HUES48 (cell line): ENCODE data around the gene WWC1.
A peak's percentile ranks its signal among the peaks of the same experiment; 100 is the strongest.

Source experiments
- H3K27ac ChIP-seq: one replicate; pipeline ENCODE4 v1.7.0; 2013; ENCODE audit warnings: low read depth, low read length, inconsistent platforms
- H3K27me3 ChIP-seq: 2 replicates; pipeline ENCODE4 v1.6.1; 2013; ENCODE audit warnings: mild to moderate bottlenecking, low read length; ENCODE audit not compliant: control insufficient read depth, insufficient read depth
- H3K36me3 ChIP-seq: 2 replicates; pipeline ENCODE4 v1.6.1; 2013; ENCODE audit warnings: low read length; ENCODE audit not compliant: control insufficient read depth, insufficient read depth
- H3K4me1 ChIP-seq: 2 replicates; pipeline ENCODE4 v1.6.1; 2013; ENCODE audit warnings: mild to moderate bottlenecking, low read length; ENCODE audit not compliant: control insufficient read depth, insufficient read depth
- H3K4me3 ChIP-seq: 2 replicates; pipeline ENCODE4 v1.5.1; 2013; ENCODE audit warnings: mild to moderate bottlenecking, low read depth, low read length
- H3K9ac ChIP-seq: 2 replicates; pipeline ENCODE4 v1.6.1; 2013; ENCODE audit warnings: mild to moderate bottlenecking, low read depth, low read length, moderate library complexity
- H3K9me3 ChIP-seq: 2 replicates; pipeline ENCODE4 v1.6.1; 2013; ENCODE audit warnings: low read length; ENCODE audit not compliant: control insufficient read depth, insufficient read depth

The WWC1 gene

DNA sequence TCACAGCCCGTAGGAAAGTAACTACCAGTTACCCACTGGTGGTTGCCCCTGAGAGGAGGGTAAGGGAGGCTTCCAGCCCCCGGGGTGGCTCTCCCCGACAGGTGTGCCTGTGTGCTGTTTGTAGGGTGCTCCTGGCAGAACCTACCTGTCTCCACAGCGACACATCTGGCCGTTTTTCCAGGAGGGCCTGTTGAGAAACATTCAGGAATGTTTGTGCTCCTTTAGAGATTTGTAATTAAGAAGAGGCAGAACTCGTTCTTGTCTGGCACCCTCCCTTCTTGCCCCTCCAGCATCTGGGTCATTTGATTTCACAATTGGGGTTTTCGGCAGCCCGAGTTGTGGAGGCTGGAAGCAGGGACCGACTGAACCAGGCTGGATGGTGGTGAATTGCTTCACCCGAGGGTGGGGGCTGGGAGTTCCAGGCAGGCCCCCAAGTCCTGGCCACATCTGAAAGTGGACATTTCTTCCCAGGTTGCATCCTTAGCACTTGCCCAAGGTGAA is 74.2 kb downstream of the WWC1 start:
- peaks cover 22% of the 10 kb centered on the region for H3K4me1 ChIP-seq
- H3K27me3 ChIP-seq, result no peaks in the 10 kb centered on the region
- no peak overlapping the region for H3K9ac ChIP-seq
- H3K36me3 ChIP-seq, result no peaks in the 10 kb centered on the region
- H3K27ac ChIP-seq, result peak overlapping the region; percentile 13
- H3K9me3 ChIP-seq, result no peaks in the 10 kb centered on the region
- H3K4me3 ChIP-seq, result no peak overlapping the region

- Histone ChIP-seq H3K4me1 (peaks cover 26% of the 10 kb centered on the region), H3K27me3 (no peaks in the 10 kb centered on the region), H3K9me3 (no peaks in the 10 kb centered on the region), H3K27ac (peak overlapping the region; percentile 13), H3K9ac (no peak overlapping the region), H3K36me3 (no peaks in the 10 kb centered on the region), H3K4me3 (no peak overlapping the region)
These were observed 74.7 kb downstream of the WWC1 start for GRCh38 chr5:168366116-168366515.

GRCh38 chr5:168368854-168369253 is 77.4 kb downstream of the WWC1 start:
- no peak overlapping the region for H3K9ac ChIP-seq
- H3K27ac ChIP-seq, result no peak overlapping the region
- H3K36me3 ChIP-seq, result no peaks in the 10 kb centered on the region
- peaks cover 26% of the 10 kb centered on the region for H3K4me1 ChIP-seq
- H3K9me3 ChIP-seq, result no peaks in the 10 kb centered on the region
- no peaks in the 10 kb centered on the region for H3K27me3 ChIP-seq
- no peak overlapping the region for H3K4me3 ChIP-seq

GRCh38 chr5:168370831-168371230 is 79.4 kb downstream of the WWC1 start:
- H3K9ac ChIP-seq, result no peak overlapping the region
- H3K36me3 ChIP-seq, result no peaks in the 10 kb centered on the region
- H3K27ac ChIP-seq, result no peak overlapping the region
- H3K9me3 ChIP-seq, result no peaks in the 10 kb centered on the region
- peaks cover 10% of the 10 kb centered on the region; the same call in 1 of the 2 replicates for H3K4me1 ChIP-seq
- no peak overlapping the region for H3K4me3 ChIP-seq
- no peaks in the 10 kb centered on the region for H3K27me3 ChIP-seq

DNA sequence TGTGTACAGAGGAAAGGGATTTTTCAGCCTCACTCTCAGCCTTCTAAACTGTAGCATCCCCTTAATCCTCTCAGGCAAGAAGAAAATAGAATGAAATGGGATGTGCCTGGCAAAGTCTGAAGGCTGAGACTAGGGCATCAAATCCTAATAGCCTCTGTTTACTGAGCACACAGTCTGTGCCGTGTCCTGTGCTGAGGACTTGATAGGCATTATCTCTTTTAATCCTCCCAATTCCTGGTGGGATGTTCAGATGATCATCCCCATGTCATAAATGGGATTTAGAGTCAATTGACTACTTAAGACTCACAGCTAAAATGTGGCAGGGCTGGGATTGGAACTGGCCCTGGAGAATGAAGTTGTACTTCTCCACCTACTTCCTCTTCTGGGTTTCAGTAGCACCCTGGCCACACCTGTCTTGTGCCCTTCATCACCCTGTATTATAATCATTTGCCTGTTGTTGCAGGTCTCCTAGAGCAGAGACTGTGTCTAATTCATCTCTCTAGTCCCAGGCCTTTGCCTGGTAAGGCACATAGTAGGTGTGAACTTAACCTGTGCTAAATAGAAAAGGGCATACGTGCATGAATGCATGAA is 81.0 kb downstream of the WWC1 start:
- Histone ChIP-seq H3K36me3 (no peaks in the 10 kb centered on the region), H3K4me3 (no peak overlapping the region), H3K9me3 (no peaks in the 10 kb centered on the region), H3K27me3 (no peaks in the 10 kb centered on the region), H3K9ac (no peak overlapping the region), H3K27ac (no peak overlapping the region), H3K4me1 (0 out of 2 replicates have a peak, but pooled peaks cover 4% of the 10 kb centered on the region)

DNA sequence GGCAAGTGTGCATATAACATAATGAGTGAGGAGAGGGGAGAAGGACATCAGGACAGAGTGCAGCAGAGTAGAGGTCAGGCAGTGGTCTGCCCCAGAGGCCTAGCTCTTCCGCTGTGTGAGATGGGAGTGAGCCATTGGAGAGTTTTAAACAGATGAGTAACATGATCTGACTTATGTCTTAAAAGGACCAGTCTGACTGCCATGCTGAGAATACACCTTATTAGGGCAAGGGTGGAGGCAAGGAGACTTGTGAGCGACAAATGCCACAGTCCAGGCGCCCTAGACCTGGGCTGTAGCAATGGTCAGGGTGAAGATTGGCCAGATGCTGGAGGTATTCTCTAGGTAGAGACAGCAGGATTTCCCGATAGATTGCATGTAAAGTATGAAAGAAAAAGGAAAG is 83.1 kb downstream of the WWC1 start:
- H3K27ac ChIP-seq, result no peak overlapping the region
- 0 out of 2 replicates have a peak, but pooled peaks cover 4% of the 10 kb centered on the region for H3K4me1 ChIP-seq

GRCh38 chr5:168375214-168375613 is 83.8 kb downstream of the WWC1 start:
- Histone ChIP-seq H3K36me3 (no peaks in the 10 kb centered on the region), H3K9ac (no peak overlapping the region), H3K27me3 (no peaks in the 10 kb centered on the region), H3K9me3 (no peaks in the 10 kb centered on the region), H3K27ac (no peak overlapping the region), H3K4me1 (0 out of 2 replicates have a peak, but pooled peaks cover 4% of the 10 kb centered on the region), H3K4me3 (no peak overlapping the region)

More for the DNA sequence above, 83.1 kb downstream of the WWC1 start:
- H3K9ac ChIP-seq, result no peak overlapping the region
- no peaks in the 10 kb centered on the region for H3K36me3 ChIP-seq
- H3K27me3 ChIP-seq, result no peaks in the 10 kb centered on the region
- H3K4me3 ChIP-seq, result no peak overlapping the region
- H3K9me3 ChIP-seq, result no peaks in the 10 kb centered on the region

- no peak overlapping the region for H3K9ac ChIP-seq
- H3K27ac ChIP-seq, result no peak overlapping the region
- no peaks in the 10 kb centered on the region for H3K27me3 ChIP-seq
- H3K4me3 ChIP-seq, result no peak overlapping the region
- H3K9me3 ChIP-seq, result no peaks in the 10 kb centered on the region
- no peaks in the 10 kb centered on the region for H3K4me1 ChIP-seq
- no peaks in the 10 kb centered on the region for H3K36me3 ChIP-seq
These were observed 86.1 kb downstream of the WWC1 start for GRCh38 chr5:168377525-168377924.

DNA sequence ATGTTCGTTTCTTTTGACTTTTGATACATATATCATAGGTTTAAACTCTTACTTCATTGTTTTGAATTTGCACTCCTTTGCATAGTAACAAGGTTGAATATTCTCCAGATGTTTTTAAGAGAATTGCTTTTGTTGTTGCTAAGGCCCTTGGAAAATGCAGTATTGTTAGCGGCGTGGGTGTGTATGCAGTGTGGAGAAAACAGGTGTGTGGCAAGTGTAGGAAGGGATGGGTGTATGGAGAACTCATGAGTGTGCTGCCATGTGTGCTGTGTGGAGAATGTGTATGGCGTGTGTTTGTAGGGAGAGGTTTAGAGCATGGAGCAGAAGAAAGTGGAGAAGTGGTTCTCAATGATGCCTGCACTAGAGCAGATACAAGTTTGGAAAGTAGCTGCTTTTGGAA is 87.3 kb downstream of the WWC1 start:
- no peak overlapping the region for H3K9ac ChIP-seq
- H3K36me3 ChIP-seq, result no peaks in the 10 kb centered on the region
- no peaks in the 10 kb centered on the region for H3K9me3 ChIP-seq
- H3K27ac ChIP-seq, result no peak overlapping the region
- no peaks in the 10 kb centered on the region for H3K4me1 ChIP-seq
- H3K27me3 ChIP-seq, result no peaks in the 10 kb centered on the region
- no peak overlapping the region for H3K4me3 ChIP-seq

- H3K36me3 ChIP-seq, result peaks cover 12% of the 10 kb centered on the region; the same call in 1 of the 2 replicates
- H3K4me1 ChIP-seq, result no peaks in the 10 kb centered on the region
- H3K4me3 ChIP-seq, result no peak overlapping the region
- no peaks in the 10 kb centered on the region for H3K9me3 ChIP-seq
- no peak overlapping the region for H3K27ac ChIP-seq
- no peak overlapping the region for H3K9ac ChIP-seq
- no peaks in the 10 kb centered on the region for H3K27me3 ChIP-seq
These were observed 91.0 kb downstream of the WWC1 start for GRCh38 chr5:168382421-168382820.

GRCh38 chr5:168390491-168390890 is 99.0 kb downstream of the WWC1 start:
- H3K27ac ChIP-seq, result no peak overlapping the region

More at GRCh38 chr5:168390491-168390890, 99.0 kb downstream of the WWC1 start:
- Histone ChIP-seq H3K4me1 (no peaks in the 10 kb centered on the region), H3K36me3 (peaks cover 25% of the 10 kb centered on the region), H3K4me3 (no peak overlapping the region), H3K27me3 (no peaks in the 10 kb centered on the region), H3K9me3 (no peaks in the 10 kb centered on the region), H3K9ac (no peak overlapping the region)
